Measurements from ENCODE around the gene CES1.
"Not testable (repeated sequence)": the region's sequence is repeated elsewhere in the genome, so short reads cannot be mapped to it uniquely, and the experiment has no call there.

Gene CES1

GRCh38 chr16:55811811-55812210 is 21.1 kb downstream of the CES1 start:
- H3K9ac ChIP-seq (ENCODE audit: low read depth, low read length), result no peak overlapping the region
- no peaks in the 10 kb centered on the region for H3K4me1 ChIP-seq (ENCODE audit: insufficient read depth, low read length)
- no peaks in the 10 kb centered on the region for H3K36me3 ChIP-seq (ENCODE audit: insufficient read depth, low read depth, low read length)
- H3K9me3 ChIP-seq (ENCODE audit: insufficient read depth, low read depth, low read length), result no peaks in the 10 kb centered on the region
- H3K4me3 ChIP-seq (ENCODE audit: low read length), result no peak overlapping the region
- H3K27ac ChIP-seq (ENCODE audit: low read length), result no peak overlapping the region
- no peaks in the 10 kb centered on the region for H3K27me3 ChIP-seq (ENCODE audit: insufficient read depth, low read length)

- no peak overlapping the region for H3K9ac ChIP-seq (ENCODE audit: low read depth, low read length)
These were observed 22.4 kb downstream of the CES1 start for GRCh38 chr16:55810451-55810961.

GRCh38 chr16:55809851-55810250 is 23.0 kb downstream of the CES1 start:
- H3K9me3 ChIP-seq (ENCODE audit: insufficient read depth, low read depth, low read length), result no peaks in the 10 kb centered on the region
- H3K4me1 ChIP-seq (ENCODE audit: insufficient read depth, low read length), result no peaks in the 10 kb centered on the region
- H3K27ac ChIP-seq (ENCODE audit: low read length), result no peak overlapping the region
- H3K27me3 ChIP-seq (ENCODE audit: insufficient read depth, low read length), result no peaks in the 10 kb centered on the region
- H3K4me3 ChIP-seq (ENCODE audit: low read length), result no peak overlapping the region
- H3K36me3 ChIP-seq (ENCODE audit: insufficient read depth, low read depth, low read length), result no peaks in the 10 kb centered on the region
- H3K9ac ChIP-seq (ENCODE audit: low read depth, low read length), result no peak overlapping the region

More at GRCh38 chr16:55810451-55810961, 22.4 kb downstream of the CES1 start:
- H3K4me1 ChIP-seq (ENCODE audit: insufficient read depth, low read length), result no peaks in the 10 kb centered on the region
- no peak overlapping the region for H3K27ac ChIP-seq (ENCODE audit: low read length)
- H3K4me3 ChIP-seq (ENCODE audit: low read length), result no peak overlapping the region
- no peaks in the 10 kb centered on the region for H3K27me3 ChIP-seq (ENCODE audit: insufficient read depth, low read length)
- H3K9me3 ChIP-seq (ENCODE audit: insufficient read depth, low read depth, low read length), result no peaks in the 10 kb centered on the region
- H3K36me3 ChIP-seq (ENCODE audit: insufficient read depth, low read depth, low read length), result no peaks in the 10 kb centered on the region

- H3K9me3 ChIP-seq (ENCODE audit: insufficient read depth, low read depth, low read length), result no peaks in the 10 kb centered on the region
- H3K4me3 ChIP-seq (ENCODE audit: low read length), result no peak overlapping the region
- no peak overlapping the region for H3K9ac ChIP-seq (ENCODE audit: low read depth, low read length)
- no peaks in the 10 kb centered on the region for H3K36me3 ChIP-seq (ENCODE audit: insufficient read depth, low read depth, low read length)
- no peaks in the 10 kb centered on the region for H3K4me1 ChIP-seq (ENCODE audit: insufficient read depth, low read length)
- no peak overlapping the region for H3K27ac ChIP-seq (ENCODE audit: low read length)
- H3K27me3 ChIP-seq (ENCODE audit: insufficient read depth, low read length), result no peaks in the 10 kb centered on the region
These were observed 23.5 kb downstream of the CES1 start for GRCh38 chr16:55809386-55809785.

- H3K4me1 ChIP-seq (ENCODE audit: insufficient read depth, low read length); H3K27ac ChIP-seq (ENCODE audit: low read length); H3K36me3 ChIP-seq (ENCODE audit: insufficient read depth, low read depth, low read length); H3K4me3 ChIP-seq (ENCODE audit: low read length); H3K9me3 ChIP-seq (ENCODE audit: insufficient read depth, low read depth, low read length); H3K27me3 ChIP-seq (ENCODE audit: insufficient read depth, low read length); H3K9ac ChIP-seq (ENCODE audit: low read depth, low read length): not testable (repeated sequence)
These were observed 24.6 kb downstream of the CES1 start for GRCh38 chr16:55808286-55808685.

GRCh38 chr16:55805104-55805503 is 27.8 kb downstream of the CES1 start:
- not testable (repeated sequence) for H3K9me3 ChIP-seq (ENCODE audit: insufficient read depth, low read depth, low read length); H3K36me3 ChIP-seq (ENCODE audit: insufficient read depth, low read depth, low read length); H3K4me3 ChIP-seq (ENCODE audit: low read length); H3K27me3 ChIP-seq (ENCODE audit: insufficient read depth, low read length); H3K27ac ChIP-seq (ENCODE audit: low read length); H3K9ac ChIP-seq (ENCODE audit: low read depth, low read length); H3K4me1 ChIP-seq (ENCODE audit: insufficient read depth, low read length)

GRCh38 chr16:55803681-55804080 is 29.2 kb downstream of the CES1 start:
- not testable (repeated sequence) for H3K27ac ChIP-seq (ENCODE audit: low read length); H3K4me3 ChIP-seq (ENCODE audit: low read length); H3K4me1 ChIP-seq (ENCODE audit: insufficient read depth, low read length); H3K36me3 ChIP-seq (ENCODE audit: insufficient read depth, low read depth, low read length); H3K27me3 ChIP-seq (ENCODE audit: insufficient read depth, low read length); H3K9me3 ChIP-seq (ENCODE audit: insufficient read depth, low read depth, low read length); H3K9ac ChIP-seq (ENCODE audit: low read depth, low read length)

- H3K27me3 ChIP-seq (ENCODE audit: insufficient read depth, low read length); H3K36me3 ChIP-seq (ENCODE audit: insufficient read depth, low read depth, low read length); H3K27ac ChIP-seq (ENCODE audit: low read length): not testable (repeated sequence)
These were observed 39.9 kb downstream of the CES1 start for GRCh38 chr16:55792934-55793374.

GRCh38 chr16:55791512-55791911 is 41.4 kb downstream of the CES1 start:
- not testable (repeated sequence) for H3K9me3 ChIP-seq (ENCODE audit: insufficient read depth, low read depth, low read length); H3K4me1 ChIP-seq (ENCODE audit: insufficient read depth, low read length); H3K9ac ChIP-seq (ENCODE audit: low read depth, low read length); H3K36me3 ChIP-seq (ENCODE audit: insufficient read depth, low read depth, low read length); H3K27me3 ChIP-seq (ENCODE audit: insufficient read depth, low read length); H3K4me3 ChIP-seq (ENCODE audit: low read length); H3K27ac ChIP-seq (ENCODE audit: low read length)

More at GRCh38 chr16:55792934-55793374, 39.9 kb downstream of the CES1 start:
- not testable (repeated sequence) for H3K9ac ChIP-seq (ENCODE audit: low read depth, low read length); H3K9me3 ChIP-seq (ENCODE audit: insufficient read depth, low read depth, low read length); H3K4me3 ChIP-seq (ENCODE audit: low read length); H3K4me1 ChIP-seq (ENCODE audit: insufficient read depth, low read length)

- H3K9ac ChIP-seq (ENCODE audit: low read depth, low read length); H3K36me3 ChIP-seq (ENCODE audit: insufficient read depth, low read depth, low read length); H3K27me3 ChIP-seq (ENCODE audit: insufficient read depth, low read length); H3K4me3 ChIP-seq (ENCODE audit: low read length); H3K9me3 ChIP-seq (ENCODE audit: insufficient read depth, low read depth, low read length); H3K27ac ChIP-seq (ENCODE audit: low read length); H3K4me1 ChIP-seq (ENCODE audit: insufficient read depth, low read length): not testable (repeated sequence)
These were observed 42.7 kb downstream of the CES1 start for GRCh38 chr16:55790240-55790639.

GRCh38 chr16:55782793-55783091 is 50.2 kb downstream of the CES1 start:
- not testable (repeated sequence) for H3K36me3 ChIP-seq (ENCODE audit: insufficient read depth, low read depth, low read length); H3K27me3 ChIP-seq (ENCODE audit: insufficient read depth, low read length)

GRCh38 chr16:55782091-55782792 is 50.7 kb downstream of the CES1 start:
- not testable (repeated sequence) for H3K4me3 ChIP-seq (ENCODE audit: low read length); H3K4me1 ChIP-seq (ENCODE audit: insufficient read depth, low read length); H3K27ac ChIP-seq (ENCODE audit: low read length); H3K36me3 ChIP-seq (ENCODE audit: insufficient read depth, low read depth, low read length); H3K9me3 ChIP-seq (ENCODE audit: insufficient read depth, low read depth, low read length); H3K9ac ChIP-seq (ENCODE audit: low read depth, low read length); H3K27me3 ChIP-seq (ENCODE audit: insufficient read depth, low read length)

More at GRCh38 chr16:55782793-55783091, 50.2 kb downstream of the CES1 start:
- not testable (repeated sequence) for H3K9me3 ChIP-seq (ENCODE audit: insufficient read depth, low read depth, low read length); H3K9ac ChIP-seq (ENCODE audit: low read depth, low read length); H3K27ac ChIP-seq (ENCODE audit: low read length); H3K4me3 ChIP-seq (ENCODE audit: low read length); H3K4me1 ChIP-seq (ENCODE audit: insufficient read depth, low read length)

Measured in iPS-20b (cell line).